IMR-90 (cell line): ENCODE measurements around the gene VAMP8. TPM values are rescaled to one million over a fixed set of nuclear protein-coding genes. Genes with fewer than 3 reads are reported as not detected.

Source experiments
- ATAC-seq: fragments of 200-7000 bp; cut with Tn5 transposase; 2 replicates; pipeline ENCODE4 v1.9.1; 2020; ENCODE audit warnings: low read depth, mild to moderate bottlenecking, moderate library complexity
- BruUV-seq: library from RNA; stranded (reverse); fragments of 400-500 nt; replicated peaks from 2 replicates; lab custom pipeline; 2021; lab: Mats Ljungman, UMichigan
- CTCF ChIA-PET: fragments of 300-600 bp; formaldehyde crosslinking; extraction: SDS; loops from one replicate; lab custom pipeline; 2021; ENCODE audit warnings: antibody characterized with exemption; lab: Yijun Ruan, JAX
- POLR2A ChIA-PET: fragments of 300-600 bp; sonication (Branson Sonifier 250); formaldehyde crosslinking; loops from one replicate; lab custom pipeline; 2022; ENCODE audit warnings: antibody characterized with exemption; ENCODE audit not compliant: unreplicated experiment; lab: Charles Lee
- DNase-seq: peaks from one replicate; pipeline ENCODE4 v3.0.0; 2013
- H2AFZ ChIP-seq: replicated peaks from 2 replicates; pipeline ENCODE3; 2013; ENCODE audit warnings: low read length, mild to moderate bottlenecking; ENCODE audit not compliant: poor library complexity
- H2AK5ac ChIP-seq: 2 replicates; pipeline ENCODE4 v1.6.1; 2013; ENCODE audit warnings: low read depth, low read length, inconsistent platforms
- H2AK9ac ChIP-seq: replicated peaks from 2 replicates; pipeline ENCODE3; 2013; ENCODE audit warnings: mild to moderate bottlenecking, low read depth, low read length, moderate library complexity; ENCODE audit not compliant: poor library complexity
- H2BK120ac ChIP-seq: 2 replicates; pipeline ENCODE4 v1.6.1; 2013; ENCODE audit warnings: low read depth, low read length, inconsistent platforms
- H2BK15ac ChIP-seq: 3 replicates; pipeline ENCODE4 v1.6.1; 2013; ENCODE audit warnings: low read depth, low read length, inconsistent platforms
- H2BK20ac ChIP-seq: 2 replicates; pipeline ENCODE4 v1.6.1; 2013; ENCODE audit warnings: low read depth, mild to moderate bottlenecking, inconsistent platforms, low read length, moderate library complexity
- H2BK5ac ChIP-seq: 2 replicates; pipeline ENCODE4 v1.6.1; 2013; ENCODE audit warnings: mild to moderate bottlenecking, low read depth, low read length, inconsistent platforms; ENCODE audit not compliant: poor library complexity, severe bottlenecking
- H3K14ac ChIP-seq: replicated peaks from 2 replicates; pipeline ENCODE4 v1.6.1; 2013; ENCODE audit warnings: low read depth, low read length, inconsistent platforms
- H3K18ac ChIP-seq: 2 replicates; pipeline ENCODE4 v1.6.1; 2013; ENCODE audit warnings: low read depth, low read length, control low read depth
- H3K23ac ChIP-seq: 2 replicates; pipeline ENCODE4 v1.6.1; 2013; ENCODE audit warnings: low read depth, low read length, inconsistent platforms
- H3K27ac ChIP-seq: 2 replicates; pipeline ENCODE4 v1.5.1; 2013; ENCODE audit warnings: mild to moderate bottlenecking, control low read depth, low read length; ENCODE audit not compliant: insufficient read depth
- H3K27me3 ChIP-seq: 2 replicates; pipeline ENCODE4 v1.6.1; 2013; ENCODE audit warnings: low read length; ENCODE audit not compliant: control insufficient read depth, insufficient read depth
- H3K36me3 ChIP-seq: 2 replicates; pipeline ENCODE4 v1.6.1; 2013; ENCODE audit warnings: low read length, mixed read lengths; ENCODE audit not compliant: control insufficient read depth, insufficient read depth
- H3K4ac ChIP-seq: 2 replicates; pipeline ENCODE4 v1.6.1; 2013; ENCODE audit warnings: low read depth, low read length, inconsistent platforms
- H3K4me1 ChIP-seq: 2 replicates; pipeline ENCODE4 v1.6.1; 2013; ENCODE audit warnings: low read length, mixed read lengths; ENCODE audit not compliant: control insufficient read depth, insufficient read depth
- H3K4me2 ChIP-seq: 2 replicates; pipeline ENCODE4 v1.6.1; 2013; ENCODE audit warnings: low read depth, mild to moderate bottlenecking, control low read depth, low read length, moderate library complexity
- H3K4me3 ChIP-seq: 2 replicates; pipeline ENCODE4 v1.5.1; 2013; ENCODE audit warnings: low read depth, mild to moderate bottlenecking, control low read depth, low read length, moderate library complexity; ENCODE audit not compliant: insufficient read depth
- H3K56ac ChIP-seq: 2 replicates; pipeline ENCODE4 v1.6.1; 2013; ENCODE audit warnings: low read length, inconsistent platforms; ENCODE audit not compliant: insufficient read depth; ENCODE audit errors: extremely low read depth
- H3K79me1 ChIP-seq, 2 experiments: 2 replicates each; pipeline ENCODE4 v1.6.1; 2013; ENCODE audit warnings: low read length in 2 of 2, inconsistent platforms in 1 of 2, low read depth in 1 of 2
- H3K9ac ChIP-seq: 2 replicates; pipeline ENCODE4 v1.6.1; 2013; ENCODE audit warnings: low read depth, low read length, control low read depth
- H3K9me1 ChIP-seq: 2 replicates; pipeline ENCODE4 v1.6.1; 2013; ENCODE audit warnings: low read length, inconsistent platforms; ENCODE audit not compliant: insufficient read depth
- H3K9me3 ChIP-seq: 2 replicates; pipeline ENCODE4 v1.6.1; 2013; ENCODE audit warnings: low read length; ENCODE audit not compliant: control insufficient read depth, insufficient read depth
- H4K20me1 ChIP-seq: 2 replicates; pipeline ENCODE4 v1.6.1; 2013; ENCODE audit warnings: low read length, inconsistent platforms; ENCODE audit not compliant: insufficient read depth
- H4K5ac ChIP-seq: 2 replicates; pipeline ENCODE4 v1.6.1; 2013; ENCODE audit warnings: mild to moderate bottlenecking, low read depth, low read length, control low read depth
- H4K8ac ChIP-seq, 2 experiments: 2 replicates each; pipeline ENCODE4 v1.6.1; 2013; ENCODE audit warnings: low read depth in 2 of 2, low read length in 2 of 2, control low read depth in 1 of 2, inconsistent platforms in 1 of 2
- H4K91ac ChIP-seq: 2 replicates; pipeline ENCODE4 v1.6.1; 2013; ENCODE audit warnings: low read depth, low read length, inconsistent platforms; ENCODE audit not compliant: insufficient read depth
- BHLHE40 ChIP-seq: fragments of 150-350 bp; IDR thresholded peaks from 2 replicates; pipeline ENCODE4 v1.6.1; 2016; ENCODE audit warnings: mild to moderate bottlenecking, low read depth, low read length
- CEBPB ChIP-seq: IDR thresholded peaks from 2 replicates; pipeline ENCODE4 v1.6.1; 2012; ENCODE audit warnings: low read depth, low read length, improper control_type of control experiment
- CHD1 ChIP-seq: IDR thresholded peaks from 2 replicates; pipeline ENCODE4 v1.6.1; 2012; ENCODE audit warnings: low read depth, low read length, improper control_type of control experiment
- FOS ChIP-seq: fragments of 150-350 bp; IDR thresholded peaks from 2 replicates; pipeline ENCODE4 v1.6.1; 2016; ENCODE audit warnings: low read depth, low read length
- MAFK ChIP-seq: IDR thresholded peaks from 2 replicates; pipeline ENCODE4 v1.6.1; 2012; ENCODE audit warnings: low read depth, low read length, improper control_type of control experiment
- MAZ ChIP-seq: IDR thresholded peaks from 2 replicates; pipeline ENCODE4 v1.6.1; 2012; ENCODE audit warnings: low read depth, mild to moderate bottlenecking, low read length, improper control_type of control experiment, moderate library complexity, borderline replicate concordance
- NFE2L2 ChIP-seq: fragments of 150-350 bp; IDR thresholded peaks from 2 replicates; pipeline ENCODE4 v1.6.1; 2016; ENCODE audit warnings: low read depth, mild to moderate bottlenecking, low read length
- RAD21 ChIP-seq: IDR thresholded peaks from 2 replicates; pipeline ENCODE4 v1.6.1; 2012; ENCODE audit warnings: low read length, improper control_type of control experiment
- RCOR1 ChIP-seq: IDR thresholded peaks from 2 replicates; pipeline ENCODE4 v1.6.1; 2012; ENCODE audit warnings: mild to moderate bottlenecking, low read length, improper control_type of control experiment; ENCODE audit not compliant: insufficient replicate concordance
- RFX5 ChIP-seq: IDR thresholded peaks from 2 replicates; pipeline ENCODE4 v1.8.0; 2012; ENCODE audit warnings: low read depth, mild to moderate bottlenecking, low read length, moderate library complexity
- SMC3 ChIP-seq: fragments of 150-350 bp; IDR thresholded peaks from 2 replicates; pipeline ENCODE4 v1.6.1; 2016; ENCODE audit warnings: low read depth, mild to moderate bottlenecking, antibody characterized with exemption, low read length, moderate library complexity
- WGBS, 2 experiments: methylation state at CpG; one replicate each; pipeline versions ENCODE4 v1.1.5 to v1.1.7; 2013; ENCODE audit warnings: missing lambda C conversion rate in 2 of 2; ENCODE audit not compliant: insufficient read length in 1 of 2; ENCODE audit errors: extremely low coverage in 2 of 2; 5-methylcytosine and 5-hydroxymethylcytosine counted together
- dilution Hi-C: fragments of 300-500 bp; cut with HindIII; formaldehyde crosslinking; loops from one replicate; pipeline ENCODE4 v1.14.3; 2018; ENCODE audit warnings: low sequenced_read_pairs; ENCODE audit not compliant: unreplicated experiment
- in situ Hi-C: fragments of 300-500 bp; cut with MboI; formaldehyde crosslinking; loops from 3 replicates; pipeline ENCODE4 v1.14.3; 2019; ENCODE audit warnings: low sequenced_read_pairs, inconsistent platforms, mixed read lengths
- intact Hi-C: fragments of 100-400 bp; cut with micrococcal nuclease; formaldehyde crosslinking; loops from 2 replicates; pipeline ENCODE4 v1.10.0; 2022
- polyA plus RNA-seq, 3 experiments: library from polyadenylated mRNA; depleted of rRNA; stranded (reverse); fragments of >200 nt; gene quantifications; 2 replicates each; pipeline ENCODE4 v1.2.3, GENCODE V29; 2012; ENCODE audit warnings: low replicate concordance in 1 of 3
- total RNA-seq: library from RNA; depleted of rRNA; stranded (reverse); fragments of >200 nt; gene quantifications from 2 replicates; pipeline ENCODE4 v1.2.3, GENCODE V29; 2012
- TF ChIP-seq, protein P1 (sequence below): fragments of 150-350 bp; IDR thresholded peaks from 2 replicates; pipeline ENCODE4 v1.6.1; 2016; ENCODE audit warnings: low read depth, mild to moderate bottlenecking, low read length, moderate library complexity, borderline replicate concordance
- TF ChIP-seq, protein P2 (sequence below): conservative IDR thresholded peaks from 2 replicates; pipeline ENCODE4 v1.5.1; 2012; ENCODE audit warnings: mild to moderate bottlenecking, low read depth, low read length, improper control_type of control experiment
- TF ChIP-seq, protein P3 (sequence below): fragments of 150-350 bp; IDR thresholded peaks from 2 replicates; pipeline ENCODE4 v1.6.1; 2017; ENCODE audit warnings: mild to moderate bottlenecking, antibody characterized with exemption, low read length, low read depth

VAMP8 gene
- total and polyA plus RNA-seq, 2 of the 4 experiments (the other 2 are of a cell fraction) = 0.90 to 1.9 TPM

DNA sequence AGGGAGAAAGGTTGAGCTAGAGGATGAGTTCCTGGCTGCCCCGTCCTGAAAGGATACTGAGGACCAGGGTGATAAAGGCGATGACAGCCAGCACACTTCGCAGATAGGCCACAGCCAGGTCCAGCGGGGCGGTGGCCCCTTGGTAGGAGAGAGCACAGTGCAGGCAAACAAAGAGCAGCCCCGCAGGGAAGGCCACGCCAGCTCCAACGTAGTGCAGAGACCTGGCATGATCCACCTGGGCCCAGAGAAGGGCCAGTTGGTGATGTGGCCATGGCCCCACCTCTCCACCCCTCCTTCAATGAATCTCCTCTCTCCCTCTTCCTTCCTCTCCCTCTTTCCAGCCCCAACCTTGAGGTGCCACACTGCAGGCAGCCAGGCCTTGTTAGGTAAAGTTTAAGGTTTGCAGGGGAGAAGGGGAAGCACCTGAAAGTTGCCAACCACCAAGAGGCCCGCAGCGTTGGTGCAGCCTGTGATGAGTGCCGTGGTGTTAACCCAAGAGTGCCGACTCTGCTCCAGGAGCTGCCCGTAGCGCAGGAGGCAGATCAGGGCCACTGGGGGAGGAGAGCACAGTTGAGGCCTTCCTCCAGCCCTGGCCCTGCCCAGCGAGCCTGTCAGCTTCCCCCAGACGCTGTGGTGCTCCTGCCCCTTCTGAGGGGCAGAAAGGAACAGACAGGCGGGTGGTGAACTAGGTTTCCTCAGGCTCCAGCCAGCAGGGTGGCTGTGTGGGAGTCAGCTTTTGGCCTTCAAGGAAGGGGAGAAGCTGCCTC is 22.3 kb downstream of the VAMP8 start:
- Histone ChIP-seq H3K36me3 (peaks cover 26% of the 10 kb centered on the region), H2AK9ac (peak overlapping the region; percentile 61), H2AK5ac (no peak overlapping the region), H3K9ac (no peak overlapping the region), H2BK15ac (no peak overlapping the region), H3K4me1 (peaks cover 18% of the 10 kb centered on the region), H3K18ac (no peak overlapping the region), H3K79me1 (peaks cover 24 to 70% of the 10 kb centered on the region in 2 experiments; a peak in 3 of 4 replicates), H3K4me2 (no peak overlapping the region), H2AFZ (no peak overlapping the region), H3K14ac (no peak overlapping the region), H3K56ac (no peak overlapping the region), H3K23ac (no peak overlapping the region), H3K27me3 (no peaks in the 10 kb centered on the region), H4K8ac (no peak overlapping the region), H3K9me3 (no peaks in the 10 kb centered on the region), H4K5ac (no peak overlapping the region), H3K4me3 (no peak overlapping the region), H4K91ac (no peak overlapping the region), H2BK5ac (no peak overlapping the region), H4K20me1 (peaks cover 16% of the 10 kb centered on the region), H3K9me1 (peaks cover 22% of the 10 kb centered on the region), H2BK20ac (no peak overlapping the region), H3K4ac (no peak overlapping the region), H3K27ac (no peak overlapping the region), H2BK120ac (no peak overlapping the region)
- DNase-seq (no peak), ATAC-seq (no peak)
- ChIA-PET CTCF (no interaction called here), POLR2A (interaction anchor here (0.5 to 0.9 kb wide), 2 partner anchors 181 to 245 kb away, joined by 3 read pairs; partner anchors contain the start of genes ELMOD3, RETSAT and SH2D6)
- dilution Hi-C loops = no loop called here
- intact Hi-C loops = loop anchor here (5.0 kb wide), 1 partner anchor 37 kb away; the partner anchor contains the start of gene GGCX
- no TSS peak for BruUV-seq
- in situ Hi-C loops = no loop called here
- 92% methylated on average over 12 of the region's 17 CpGs; no CpG with 5 or more reads in 1 of the 2 experiments for WGBS, 2 experiments
- TF ChIP-seq BHLHE40 (no peak), RCOR1 (no peak), CHD1 (no peak), RAD21 (no peak), SMC3 (no peak), CEBPB (no peak), FOS (no peak), RFX5 (no peak), MAZ (no peak), NFE2L2 (no peak), MAFK (no peak)
- TF ChIP-seq, protein P1, sequence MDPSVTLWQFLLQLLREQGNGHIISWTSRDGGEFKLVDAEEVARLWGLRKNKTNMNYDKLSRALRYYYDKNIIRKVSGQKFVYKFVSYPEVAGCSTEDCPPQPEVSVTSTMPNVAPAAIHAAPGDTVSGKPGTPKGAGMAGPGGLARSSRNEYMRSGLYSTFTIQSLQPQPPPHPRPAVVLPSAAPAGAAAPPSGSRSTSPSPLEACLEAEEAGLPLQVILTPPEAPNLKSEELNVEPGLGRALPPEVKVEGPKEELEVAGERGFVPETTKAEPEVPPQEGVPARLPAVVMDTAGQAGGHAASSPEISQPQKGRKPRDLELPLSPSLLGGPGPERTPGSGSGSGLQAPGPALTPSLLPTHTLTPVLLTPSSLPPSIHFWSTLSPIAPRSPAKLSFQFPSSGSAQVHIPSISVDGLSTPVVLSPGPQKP = no peak
- TF ChIP-seq, protein P2, sequence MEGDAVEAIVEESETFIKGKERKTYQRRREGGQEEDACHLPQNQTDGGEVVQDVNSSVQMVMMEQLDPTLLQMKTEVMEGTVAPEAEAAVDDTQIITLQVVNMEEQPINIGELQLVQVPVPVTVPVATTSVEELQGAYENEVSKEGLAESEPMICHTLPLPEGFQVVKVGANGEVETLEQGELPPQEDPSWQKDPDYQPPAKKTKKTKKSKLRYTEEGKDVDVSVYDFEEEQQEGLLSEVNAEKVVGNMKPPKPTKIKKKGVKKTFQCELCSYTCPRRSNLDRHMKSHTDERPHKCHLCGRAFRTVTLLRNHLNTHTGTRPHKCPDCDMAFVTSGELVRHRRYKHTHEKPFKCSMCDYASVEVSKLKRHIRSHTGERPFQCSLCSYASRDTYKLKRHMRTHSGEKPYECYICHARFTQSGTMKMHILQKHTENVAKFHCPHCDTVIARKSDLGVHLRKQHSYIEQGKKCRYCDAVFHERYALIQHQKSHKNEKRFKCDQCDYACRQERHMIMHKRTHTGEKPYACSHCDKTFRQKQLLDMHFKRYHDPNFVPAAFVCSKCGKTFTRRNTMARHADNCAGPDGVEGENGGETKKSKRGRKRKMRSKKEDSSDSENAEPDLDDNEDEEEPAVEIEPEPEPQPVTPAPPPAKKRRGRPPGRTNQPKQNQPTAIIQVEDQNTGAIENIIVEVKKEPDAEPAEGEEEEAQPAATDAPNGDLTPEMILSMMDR = no peak
- TF ChIP-seq, protein P3, sequence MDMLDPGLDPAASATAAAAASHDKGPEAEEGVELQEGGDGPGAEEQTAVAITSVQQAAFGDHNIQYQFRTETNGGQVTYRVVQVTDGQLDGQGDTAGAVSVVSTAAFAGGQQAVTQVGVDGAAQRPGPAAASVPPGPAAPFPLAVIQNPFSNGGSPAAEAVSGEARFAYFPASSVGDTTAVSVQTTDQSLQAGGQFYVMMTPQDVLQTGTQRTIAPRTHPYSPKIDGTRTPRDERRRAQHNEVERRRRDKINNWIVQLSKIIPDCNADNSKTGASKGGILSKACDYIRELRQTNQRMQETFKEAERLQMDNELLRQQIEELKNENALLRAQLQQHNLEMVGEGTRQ = no peak
